Esophagus muscularis mucosa (tissue), 3 donors: ENCODE results near the gene XYLT1.

ENCODE experiments used
- POLR2A ChIP-seq: fragments of 450-650 bp; IDR thresholded peaks from one replicate; pipeline ENCODE4 v1.6.1; 2017; ENCODE audit warnings: antibody characterized with exemption, moderate library complexity, mild to moderate bottlenecking, low read depth
- TF ChIP-seq, protein P1 (sequence below), 3 experiments: fragments of 200-600 bp in 2 of 3; fragments of 450-650 bp in 1 of 3; sonication (generic) in 2 of 3; IDR thresholded peaks; one replicate each; pipeline ENCODE4 v1.5.1; 2017 to 2019; ENCODE audit warnings: antibody characterized with exemption in 3 of 3, mild to moderate bottlenecking in 2 of 3, moderate library complexity in 1 of 3

DNA sequence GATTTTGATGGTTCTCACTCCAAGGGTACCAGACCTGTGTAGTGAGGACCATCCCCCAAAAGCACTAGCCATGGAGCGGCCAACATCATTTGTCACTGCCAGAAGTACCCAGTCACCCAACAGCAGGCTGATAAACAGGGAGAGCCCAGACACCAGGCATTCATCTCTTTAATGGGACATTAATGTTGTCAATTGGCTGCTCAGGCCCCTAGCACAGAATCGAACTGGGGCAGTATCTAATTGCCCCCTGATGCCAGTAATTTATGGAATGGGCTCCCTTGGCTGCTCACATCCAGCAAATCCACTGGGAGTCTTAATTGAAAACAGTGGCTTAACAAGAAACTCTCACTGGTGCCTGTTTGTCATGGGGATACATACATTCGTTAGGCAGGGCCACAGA, 344.6 kb downstream of the XYLT1 start:
- TF ChIP-seq, protein P1, sequence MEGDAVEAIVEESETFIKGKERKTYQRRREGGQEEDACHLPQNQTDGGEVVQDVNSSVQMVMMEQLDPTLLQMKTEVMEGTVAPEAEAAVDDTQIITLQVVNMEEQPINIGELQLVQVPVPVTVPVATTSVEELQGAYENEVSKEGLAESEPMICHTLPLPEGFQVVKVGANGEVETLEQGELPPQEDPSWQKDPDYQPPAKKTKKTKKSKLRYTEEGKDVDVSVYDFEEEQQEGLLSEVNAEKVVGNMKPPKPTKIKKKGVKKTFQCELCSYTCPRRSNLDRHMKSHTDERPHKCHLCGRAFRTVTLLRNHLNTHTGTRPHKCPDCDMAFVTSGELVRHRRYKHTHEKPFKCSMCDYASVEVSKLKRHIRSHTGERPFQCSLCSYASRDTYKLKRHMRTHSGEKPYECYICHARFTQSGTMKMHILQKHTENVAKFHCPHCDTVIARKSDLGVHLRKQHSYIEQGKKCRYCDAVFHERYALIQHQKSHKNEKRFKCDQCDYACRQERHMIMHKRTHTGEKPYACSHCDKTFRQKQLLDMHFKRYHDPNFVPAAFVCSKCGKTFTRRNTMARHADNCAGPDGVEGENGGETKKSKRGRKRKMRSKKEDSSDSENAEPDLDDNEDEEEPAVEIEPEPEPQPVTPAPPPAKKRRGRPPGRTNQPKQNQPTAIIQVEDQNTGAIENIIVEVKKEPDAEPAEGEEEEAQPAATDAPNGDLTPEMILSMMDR (IDR thresholded peaks at IDR 0.05), result no peak
- TF ChIP-seq POLR2A, result no peak
